Natural killer cell (primary cell): ENCODE data around the gene ASPSCR1. TPM values are rescaled to one million over a fixed set of nuclear protein-coding genes. Genes with fewer than 3 reads are reported as not detected.

ENCODE experiments used
- ATAC-seq, 3 donors: fragments of 150-1000 bp in 2 of 3; fragments of 200-7000 bp in 1 of 3; cut with Tn5 transposase; 1 replicate in 1 of 3; 2 replicates in 2 of 3; pipeline ENCODE4 v1.10.0; 2021; ENCODE audit warnings: mild to moderate bottlenecking in 2 of 3, moderate library complexity in 2 of 3
- DNase-seq, 2 donors: peaks; one replicate each; pipeline versions ENCODE4 v3.0.0 to v3.0.0-alpha.2; 2013 to 2021; ENCODE audit warnings: mixed read lengths in 1 of 2
- H3K27ac ChIP-seq: one replicate; pipeline ENCODE4 v1.5.1; 2013; ENCODE audit warnings: mild to moderate bottlenecking, low read length
- H3K27me3 ChIP-seq: one replicate; pipeline ENCODE4 v1.6.1; 2013; ENCODE audit warnings: low read length; ENCODE audit not compliant: control insufficient read depth, insufficient read depth
- H3K36me3 ChIP-seq: one replicate; pipeline ENCODE4 v1.6.1; 2013; ENCODE audit warnings: low read length; ENCODE audit not compliant: control insufficient read depth, insufficient read depth
- H3K4me1 ChIP-seq: one replicate; pipeline ENCODE4 v1.6.1; 2013; ENCODE audit warnings: low read length; ENCODE audit not compliant: control insufficient read depth, insufficient read depth
- H3K4me3 ChIP-seq: one replicate; pipeline ENCODE4 v1.5.1; 2013; ENCODE audit warnings: low read length
- H3K9me3 ChIP-seq: one replicate; pipeline ENCODE4 v1.6.1; 2013; ENCODE audit warnings: low read length; ENCODE audit not compliant: control insufficient read depth, insufficient read depth
- H3K27ac Mint-ChIP-seq, 2 donors: one replicate each; pipeline ENCODE4 v1.8.0; 2022; ENCODE audit warnings: mild to moderate bottlenecking in 2 of 2, mixed read lengths in 2 of 2, moderate library complexity in 1 of 2
- H3K27me3 Mint-ChIP-seq, 2 donors: one replicate each; pipeline ENCODE4 v1.8.0; 2022; ENCODE audit warnings: low read depth in 2 of 2, mixed read lengths in 2 of 2
- H3K36me3 Mint-ChIP-seq: one replicate; pipeline ENCODE4 v1.8.0; 2022; ENCODE audit warnings: mixed read lengths
- H3K4me1 Mint-ChIP-seq, 2 donors: one replicate each; pipeline ENCODE4 v1.8.0; 2022; ENCODE audit warnings: mixed read lengths in 2 of 2
- H3K4me3 Mint-ChIP-seq: one replicate; pipeline ENCODE4 v1.8.0; 2022; ENCODE audit warnings: mild to moderate bottlenecking, moderate library complexity, mixed read lengths
- H3K9me3 Mint-ChIP-seq, 2 donors: one replicate each; pipeline ENCODE4 v1.8.0; 2022; ENCODE audit warnings: mixed read lengths in 2 of 2
- CTCF ChIP-seq: fragments of 200-600 bp; IDR thresholded peaks from one replicate; pipeline ENCODE4 v1.8.0; 2022; ENCODE audit warnings: antibody characterized with exemption
- WGBS: methylation state at CpG from one replicate; pipeline ENCODE4 v1.1.7; 2013; ENCODE audit warnings: missing lambda C conversion rate; ENCODE audit not compliant: insufficient coverage; 5-methylcytosine and 5-hydroxymethylcytosine counted together
- intact Hi-C: fragments of 100-400 bp; cut with micrococcal nuclease; formaldehyde crosslinking; loops from one replicate; pipeline ENCODE4 v1.14.2; 2022
- total RNA-seq, 4 donors: library from RNA; stranded (reverse); fragments of 120-200 nt in 1 of 4; gene quantifications; one replicate each; pipeline versions ENCODE4 v1.2.3 to v1.2.4, GENCODE V29; 2013 to 2022

The ASPSCR1 gene
- total RNA-seq, 3 donors from 2014 or later (not counting 1 experiment from before 2014, with no cell fraction given) = 29.7 to 43.5 (median 40.8) TPM

GRCh38 chr17:82012640-82013295 lies 35.3 kb downstream of the ASPSCR1 start:
- Histone ChIP-seq H3K27ac (no peak overlapping the region), H3K4me1 (no peaks in the 10 kb centered on the region), H3K9me3 (no peaks in the 10 kb centered on the region), H3K4me3 (no peak overlapping the region), H3K36me3 (no peaks in the 10 kb centered on the region), H3K27me3 (no peaks in the 10 kb centered on the region)
- no peak for TF ChIP-seq CTCF
- DNase-seq (no peak), ATAC-seq (no peak)
- 83% methylated on average over 19 of the region's 19 CpGs for WGBS
- intact Hi-C loops = no loop called here
- Mint-ChIP-seq H3K4me3 (no peak overlapping the region), H3K36me3 (no peaks in the 10 kb centered on the region), H3K4me1 (no peaks in the 10 kb centered on the region), H3K27me3 (no peaks in the 10 kb centered on the region), H3K27ac (no peak overlapping the region), H3K9me3 (no peaks in the 10 kb centered on the region)

GRCh38 chr17:82013341-82013740 lies 35.9 kb downstream of the ASPSCR1 start:
- Mint-ChIP-seq H3K4me1 (no peaks in the 10 kb centered on the region), H3K36me3 (no peaks in the 10 kb centered on the region), H3K4me3 (no peak overlapping the region), H3K9me3 (no peaks in the 10 kb centered on the region), H3K27ac (no peak overlapping the region), H3K27me3 (no peaks in the 10 kb centered on the region)
- H3K4me1 ChIP-seq = no peaks in the 10 kb centered on the region
- 65% methylated on average over 22 of the region's 22 CpGs for WGBS
- H3K4me3 ChIP-seq = no peak overlapping the region
- no peak for DNase-seq
- H3K9me3 ChIP-seq = no peaks in the 10 kb centered on the region
- no peaks in the 10 kb centered on the region for H3K27me3 ChIP-seq
- H3K27ac ChIP-seq = no peak overlapping the region
- no peak for TF ChIP-seq CTCF
- no peak for ATAC-seq
- H3K36me3 ChIP-seq = no peaks in the 10 kb centered on the region
- intact Hi-C loops = no loop called here

GRCh38 chr17:82013772-82014321 lies 36.4 kb downstream of the ASPSCR1 start:
- H3K27ac ChIP-seq = no peak overlapping the region
- DNase-seq (no peak), ATAC-seq (no peak)
- Mint-ChIP-seq H3K4me3 (no peak overlapping the region), H3K9me3 (no peaks in the 10 kb centered on the region), H3K27ac (no peak overlapping the region), H3K27me3 (no peaks in the 10 kb centered on the region), H3K36me3 (no peaks in the 10 kb centered on the region), H3K4me1 (no peaks in the 10 kb centered on the region)
- intact Hi-C loops = no loop called here
- H3K4me1 ChIP-seq = no peaks in the 10 kb centered on the region
- no peak for TF ChIP-seq CTCF
- H3K36me3 ChIP-seq = no peaks in the 10 kb centered on the region
- no peaks in the 10 kb centered on the region for H3K9me3 ChIP-seq
- 93% methylated on average over 16 of the region's 16 CpGs for WGBS
- no peaks in the 10 kb centered on the region for H3K27me3 ChIP-seq
- no peak overlapping the region for H3K4me3 ChIP-seq

- no peaks in the 10 kb centered on the region for H3K27me3 Mint-ChIP-seq
Measured at GRCh38 chr17:82014432-82014831, 37.0 kb downstream of the ASPSCR1 start.

More at GRCh38 chr17:82014432-82014831, 37.0 kb downstream of the ASPSCR1 start:
- no peaks in the 10 kb centered on the region for H3K36me3 ChIP-seq
- ATAC-seq (no peak), DNase-seq (no peak)
- H3K4me3 Mint-ChIP-seq = no peak overlapping the region
- H3K4me1 ChIP-seq = no peaks in the 10 kb centered on the region
- intact Hi-C loops = no loop called here
- no peaks in the 10 kb centered on the region for H3K27me3 ChIP-seq
- H3K9me3 ChIP-seq = no peaks in the 10 kb centered on the region
- TF ChIP-seq CTCF = no peak
- H3K4me3 ChIP-seq = no peak overlapping the region
- WGBS = 87% methylated on average over 23 of the region's 23 CpGs
- no peaks in the 10 kb centered on the region for H3K4me1 Mint-ChIP-seq
- H3K27ac ChIP-seq = no peak overlapping the region
- H3K36me3 Mint-ChIP-seq = no peaks in the 10 kb centered on the region
- no peaks in the 10 kb centered on the region for H3K9me3 Mint-ChIP-seq
- no peak overlapping the region for H3K27ac Mint-ChIP-seq
